OCI-LY1 (cell line): ENCODE measurements around the gene MICU1.

ENCODE experiments used
- H2AFZ ChIP-seq: fragments of 200-600 bp; sonication (generic), shearing (Covaris generic); 2 replicates; pipeline ENCODE4 v1.6.0; 2014; ENCODE audit warnings: antibody characterized with exemption, mild to moderate bottlenecking, low read length
- H3F3A ChIP-seq: fragments of 200-600 bp; sonication (generic), shearing (Covaris generic); 2 replicates; pipeline ENCODE4 v1.6.0; 2014; ENCODE audit warnings: mild to moderate bottlenecking, antibody characterized with exemption, low read length, moderate library complexity; ENCODE audit not compliant: insufficient read depth
- H3K27ac ChIP-seq: fragments of 200-600 bp; sonication (generic); 2 replicates; pipeline ENCODE4 v1.5.1; 2014; ENCODE audit warnings: low read length, mixed run types, mild to moderate bottlenecking, low read depth; ENCODE audit not compliant: poor library complexity, severe bottlenecking
- H3K27me3 ChIP-seq: fragments of 200-600 bp; sonication (generic); 2 replicates; pipeline ENCODE4 v1.6.0; 2014; ENCODE audit warnings: antibody characterized with exemption, mild to moderate bottlenecking, low read length, moderate library complexity; ENCODE audit not compliant: insufficient read depth
- H3K36me3 ChIP-seq: fragments of 200-600 bp; sonication (generic); 2 replicates; pipeline ENCODE4 v1.6.1; 2014; ENCODE audit warnings: mild to moderate bottlenecking, antibody characterized with exemption, low read length, moderate library complexity, mixed read lengths; ENCODE audit not compliant: insufficient read depth
- H3K4me1 ChIP-seq: fragments of 200-600 bp; sonication (generic); 2 replicates; pipeline ENCODE4 v1.5.1; 2014; ENCODE audit warnings: mild to moderate bottlenecking, low read length, moderate library complexity; ENCODE audit not compliant: insufficient read depth, severe bottlenecking
- H3K4me2 ChIP-seq: fragments of 200-600 bp; sonication (generic), shearing (Covaris generic); 2 replicates; pipeline ENCODE4 v1.6.1; 2014; ENCODE audit warnings: low read length
- H3K4me3 ChIP-seq: fragments of 200-600 bp; sonication (generic); 2 replicates; pipeline ENCODE4 v1.5.1; 2014; ENCODE audit warnings: low read length, low read depth, mild to moderate bottlenecking, mixed read lengths; ENCODE audit not compliant: poor library complexity, severe bottlenecking
- H3K79me2 ChIP-seq: fragments of 200-600 bp; shearing (Covaris generic); 2 replicates; pipeline ENCODE4 v1.6.1; 2016; ENCODE audit warnings: mixed run types, low read length, mixed read lengths; ENCODE audit not compliant: insufficient read depth
- H3K9ac ChIP-seq: fragments of 200-600 bp; sonication (generic), shearing (Covaris generic); 2 replicates; pipeline ENCODE4 v1.6.1; 2014; ENCODE audit warnings: mild to moderate bottlenecking, low read length, mixed read lengths
- H3K9me2 ChIP-seq: fragments of 200-600 bp; sonication (generic), shearing (Covaris generic); 2 replicates; pipeline ENCODE4 v1.6.1; 2014; ENCODE audit warnings: low read depth, mild to moderate bottlenecking, low read length, mixed read lengths
- H3K9me3 ChIP-seq: fragments of 200-600 bp; shearing (Covaris generic); 2 replicates; pipeline ENCODE4 v1.6.1; 2014; ENCODE audit warnings: low read length, mixed read lengths
- H4K20me1 ChIP-seq: fragments of 200-600 bp; sonication (generic), shearing (Covaris generic); 2 replicates; pipeline ENCODE4 v1.6.0; 2016; ENCODE audit warnings: mild to moderate bottlenecking, low read length; ENCODE audit not compliant: insufficient read depth
- CTCF ChIP-seq: fragments of 200-600 bp; sonication (generic), shearing (Covaris generic); IDR thresholded peaks from 2 replicates; pipeline ENCODE4 v1.5.1; 2017; ENCODE audit warnings: mild to moderate bottlenecking, antibody characterized with exemption, low read length, moderate library complexity, mixed read lengths
- EZH2 ChIP-seq: fragments of 200-600 bp; sonication (generic), shearing (Covaris generic); IDR thresholded peaks from 2 replicates; pipeline ENCODE4 v1.8.0; 2017; ENCODE audit warnings: borderline replicate concordance, mixed run types, mild to moderate bottlenecking, antibody characterized with exemption, low read length, moderate library complexity, mixed read lengths

The MICU1 gene

GRCh38 chr10:72506474-72506873 lies 119.4 kb downstream of the MICU1 start:
- Histone ChIP-seq H2AFZ (no peak overlapping the region), H3K27me3 (no peaks in the 10 kb centered on the region), H3K9me2 (no peaks in the 10 kb centered on the region), H4K20me1 (no peaks in the 10 kb centered on the region), H3K79me2 (no peaks in the 10 kb centered on the region), H3K4me3 (no peak overlapping the region), H3K9me3 (peaks cover 4% of the 10 kb centered on the region; the same call in 1 of the 2 replicates), H3F3A (no peaks in the 10 kb centered on the region), H3K4me1 (no peaks in the 10 kb centered on the region), H3K36me3 (no peaks in the 10 kb centered on the region), H3K27ac (no peak overlapping the region), H3K4me2 (no peak overlapping the region), H3K9ac (no peak overlapping the region)
- TF ChIP-seq CTCF: no peak
- no peak for TF ChIP-seq EZH2

- H4K20me1 ChIP-seq: no peaks in the 10 kb centered on the region
- no peaks in the 10 kb centered on the region for H3K79me2 ChIP-seq
- no peak for TF ChIP-seq CTCF
- TF ChIP-seq EZH2: no peak
- H2AFZ ChIP-seq: no peak overlapping the region
- no peak overlapping the region for H3K27ac ChIP-seq
- H3K4me1 ChIP-seq: no peaks in the 10 kb centered on the region
- peaks cover 4% of the 10 kb centered on the region; the same call in 1 of the 2 replicates for H3K9me3 ChIP-seq
- H3K36me3 ChIP-seq: no peaks in the 10 kb centered on the region
- no peaks in the 10 kb centered on the region for H3F3A ChIP-seq
- no peak overlapping the region for H3K4me2 ChIP-seq
- H3K4me3 ChIP-seq: no peak overlapping the region
- no peak overlapping the region for H3K9ac ChIP-seq
- no peaks in the 10 kb centered on the region for H3K27me3 ChIP-seq
- H3K9me2 ChIP-seq: no peaks in the 10 kb centered on the region
Measured at GRCh38 chr10:72505435-72505834, 120.4 kb downstream of the MICU1 start.

GRCh38 chr10:72503694-72504438 lies 122.0 kb downstream of the MICU1 start:
- Histone ChIP-seq H3K79me2 (no peaks in the 10 kb centered on the region), H3K36me3 (no peaks in the 10 kb centered on the region), H2AFZ (no peak overlapping the region), H3K9ac (no peak overlapping the region), H3K4me3 (no peak overlapping the region), H4K20me1 (no peaks in the 10 kb centered on the region), H3K9me2 (no peaks in the 10 kb centered on the region), H3K27ac (no peak overlapping the region), H3K4me1 (peaks cover 8% of the 10 kb centered on the region), H3F3A (no peaks in the 10 kb centered on the region), H3K4me2 (no peak overlapping the region), H3K9me3 (peaks cover 4% of the 10 kb centered on the region; the same call in 1 of the 2 replicates), H3K27me3 (no peaks in the 10 kb centered on the region)
- TF ChIP-seq EZH2 (no peak), CTCF (no peak)
